GM23338 (cell line): ENCODE data around the gene P3H4. TPM values are rescaled to one million over a fixed set of nuclear protein-coding genes. Genes with fewer than 3 reads are reported as not detected.
A peak's percentile ranks its signal among the peaks of the same experiment; 100 is the strongest.

ENCODE experiments used
- ATAC-seq: fragments of 200-7000 bp; cut with Tn5 transposase; 3 replicates; pipeline ENCODE4 v1.9.1; 2020
- DNase-seq: peaks from one replicate; pipeline ENCODE4 v3.0.0-alpha.2; 2015; ENCODE audit warnings: low spot score
- H2AFZ ChIP-seq: fragments of 200-600 bp; sonication (generic); 2 replicates; pipeline ENCODE4 v1.8.0; 2016; ENCODE audit warnings: antibody characterized with exemption, mild to moderate bottlenecking, moderate library complexity
- H3F3A ChIP-seq: fragments of 200-600 bp; sonication (generic); replicated peaks from 2 replicates; pipeline ENCODE4 v1.8.0; 2017; ENCODE audit warnings: antibody characterized with exemption, mixed run types, low read depth
- H3K27ac ChIP-seq: fragments of 200-600 bp; sonication (generic); 2 replicates; pipeline ENCODE4 v1.6.1; 2016; ENCODE audit warnings: low read depth
- H3K27me3 ChIP-seq: fragments of 200-600 bp; sonication (generic); 2 replicates; pipeline ENCODE4 v1.8.0; 2016; ENCODE audit warnings: mild to moderate bottlenecking, mixed run types, moderate library complexity; ENCODE audit not compliant: insufficient read depth
- H3K36me3 ChIP-seq: fragments of 200-600 bp; sonication (generic); 2 replicates; pipeline ENCODE4 v1.8.0; 2016; ENCODE audit warnings: mild to moderate bottlenecking; ENCODE audit not compliant: insufficient read depth
- H3K4me1 ChIP-seq: fragments of 200-600 bp; sonication (generic); 2 replicates; pipeline ENCODE4 v1.8.0; 2016; ENCODE audit warnings: mild to moderate bottlenecking, moderate library complexity; ENCODE audit not compliant: insufficient read depth
- H3K4me2 ChIP-seq: fragments of 200-600 bp; sonication (generic); 2 replicates; pipeline ENCODE4 v1.7.1; 2017; ENCODE audit warnings: mixed run types
- H3K4me3 ChIP-seq: fragments of 200-600 bp; sonication (generic); 2 replicates; pipeline ENCODE4 v1.6.1; 2016; ENCODE audit warnings: mixed run types
- H3K79me2 ChIP-seq: fragments of 200-600 bp; sonication (generic); replicated peaks from 2 replicates; pipeline ENCODE4 v1.8.0; 2017; ENCODE audit warnings: mild to moderate bottlenecking; ENCODE audit not compliant: insufficient read depth
- H3K9me2 ChIP-seq: fragments of 200-600 bp; sonication (generic); 2 replicates; pipeline ENCODE4 v1.8.0; 2017; ENCODE audit not compliant: insufficient read depth
- H4K20me1 ChIP-seq: fragments of 200-600 bp; sonication (generic); replicated peaks from 2 replicates; pipeline ENCODE4 v1.8.0; 2017; ENCODE audit warnings: mild to moderate bottlenecking; ENCODE audit not compliant: insufficient read depth
- H3K27ac Mint-ChIP-seq: 2 replicates; pipeline ENCODE4 v1.8.0; 2020; ENCODE audit warnings: inconsistent platforms, mild to moderate bottlenecking, moderate library complexity, mixed read lengths
- H3K27me3 Mint-ChIP-seq: 3 replicates; pipeline ENCODE4 v1.8.0; 2022; ENCODE audit warnings: low read depth, mild to moderate bottlenecking, moderate library complexity, mixed read lengths, inconsistent platforms; ENCODE audit not compliant: insufficient read depth, poor library complexity
- H3K36me3 Mint-ChIP-seq: 3 replicates; pipeline ENCODE4 v1.8.0; 2021; ENCODE audit warnings: low read depth, mild to moderate bottlenecking, inconsistent platforms, moderate library complexity, mixed read lengths
- H3K4me1 Mint-ChIP-seq: 3 replicates; pipeline ENCODE4 v1.8.0; 2020; ENCODE audit warnings: mild to moderate bottlenecking, inconsistent platforms, mixed read lengths
- H3K4me3 Mint-ChIP-seq: 3 replicates; pipeline ENCODE4 v1.8.0; 2021; ENCODE audit warnings: moderate library complexity, mild to moderate bottlenecking, inconsistent platforms, mixed read lengths
- H3K9me3 Mint-ChIP-seq: 3 replicates; pipeline ENCODE4 v1.8.0; 2020; ENCODE audit warnings: moderate library complexity, mild to moderate bottlenecking, inconsistent platforms, mixed read lengths
- CREB1 ChIP-seq: fragments of 250-450 bp; sonication (Bioruptor Pico); IDR thresholded peaks from 2 replicates; pipeline ENCODE4 v1.5.0; 2020; ENCODE audit warnings: low read depth, mild to moderate bottlenecking, moderate library complexity
- EZH2phosphoT487 ChIP-seq: fragments of 200-600 bp; sonication (generic); IDR thresholded peaks from one replicate; pipeline ENCODE4 v1.8.1; 2018; ENCODE audit warnings: antibody characterized with exemption; ENCODE audit not compliant: unreplicated experiment
- NANOG ChIP-seq: IDR thresholded peaks from 2 replicates; pipeline ENCODE4 v1.6.1; 2016; ENCODE audit warnings: antibody characterized with exemption, borderline replicate concordance
- STAT1 ChIP-seq: IDR thresholded peaks from one replicate; pipeline ENCODE4 v1.6.1; 2016; ENCODE audit warnings: antibody characterized with exemption; ENCODE audit not compliant: unreplicated experiment
- ZNF331 ChIP-seq: fragments of 250-450 bp; sonication (Bioruptor Pico); IDR thresholded peaks from 2 replicates; pipeline ENCODE4 v1.5.0; 2020; ENCODE audit warnings: low read depth, mild to moderate bottlenecking, moderate library complexity
- polyA plus RNA-seq: library from polyadenylated mRNA; unstranded; fragments of >200 nt; fragmentation: Nextera tagmentation; extraction: Ambion mirVana; gene quantifications from 2 replicates; pipeline ENCODE4 v1.2.1, GENCODE V29; 2016
- total RNA-seq: library from RNA; depleted of rRNA; stranded (reverse); fragments of >200 nt; shearing (Covaris generic); gene quantifications from 2 replicates; pipeline ENCODE4 v1.2.3, GENCODE V29; 2014
- TF ChIP-seq, protein P1 (sequence below): IDR thresholded peaks from one replicate; pipeline ENCODE4 v1.6.1; 2018; ENCODE audit warnings: antibody characterized with exemption; ENCODE audit not compliant: unreplicated experiment
- TF ChIP-seq, protein P2 (sequence below), 2 experiments: fragments of 200-600 bp in 1 of 2; sonication (generic) in 1 of 2; conservative IDR thresholded peaks; 2 replicates each; pipeline versions ENCODE4 v1.5.1 to v1.6.1; 2016 to 2017; ENCODE audit warnings: antibody characterized with exemption in 2 of 2, low read depth in 2 of 2, mild to moderate bottlenecking in 2 of 2, moderate library complexity in 1 of 2

P3H4 gene
- total and polyA plus RNA-seq, 2 experiments from 2014 or later: 16.0 to 33.3 TPM

DNA sequence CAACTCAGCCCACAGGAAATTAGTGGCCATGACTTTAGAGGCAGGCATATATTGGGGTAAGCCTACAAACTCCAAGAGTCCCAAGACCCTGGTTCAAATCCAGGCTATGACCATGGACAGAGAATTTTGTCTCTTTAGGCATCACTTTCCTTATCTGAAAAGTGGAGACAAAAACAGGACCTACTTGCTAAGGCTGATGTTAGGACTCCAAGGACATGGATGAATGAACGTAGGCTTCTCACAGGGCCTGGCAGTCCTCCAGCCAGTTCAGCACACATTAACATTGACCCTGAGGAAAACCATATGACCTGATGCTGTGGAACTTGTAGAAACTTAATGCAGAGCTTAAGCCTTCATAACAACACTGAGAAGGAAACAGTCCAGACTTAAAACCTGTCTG lies 2.4 kb upstream of the P3H4 start:
- H3K9me3 Mint-ChIP-seq: peaks cover 9% of the 10 kb centered on the region; the same call in 2 of the 3 replicates
- no peaks in the 10 kb centered on the region for H4K20me1 ChIP-seq
- peaks cover 17% of the 10 kb centered on the region for H3F3A ChIP-seq
- peak overlapping the region; percentile 98 for H3K4me2 ChIP-seq
- ATAC-seq (no peak), DNase-seq (no peak)
- peaks cover 36% of the 10 kb centered on the region for H3K4me1 ChIP-seq
- peak overlapping the region; percentile 93 for H3K4me3 Mint-ChIP-seq
- peaks cover 4% of the 10 kb centered on the region; the same call in 1 of the 2 replicates for H3K36me3 ChIP-seq
- no peak overlapping the region; the same call in 1 of the 2 replicates for H3K27ac ChIP-seq
- H2AFZ ChIP-seq: no peak overlapping the region
- peaks cover 40% of the 10 kb centered on the region for H3K36me3 Mint-ChIP-seq
- peak overlapping the region; percentile 98 for H3K4me3 ChIP-seq
- H3K4me1 Mint-ChIP-seq: peaks cover 27% of the 10 kb centered on the region
- no peaks in the 10 kb centered on the region for H3K9me2 ChIP-seq
- peaks cover 9% of the 10 kb centered on the region for H3K27me3 ChIP-seq
- H3K79me2 ChIP-seq: peaks cover 46% of the 10 kb centered on the region
- TF ChIP-seq, protein P1, sequence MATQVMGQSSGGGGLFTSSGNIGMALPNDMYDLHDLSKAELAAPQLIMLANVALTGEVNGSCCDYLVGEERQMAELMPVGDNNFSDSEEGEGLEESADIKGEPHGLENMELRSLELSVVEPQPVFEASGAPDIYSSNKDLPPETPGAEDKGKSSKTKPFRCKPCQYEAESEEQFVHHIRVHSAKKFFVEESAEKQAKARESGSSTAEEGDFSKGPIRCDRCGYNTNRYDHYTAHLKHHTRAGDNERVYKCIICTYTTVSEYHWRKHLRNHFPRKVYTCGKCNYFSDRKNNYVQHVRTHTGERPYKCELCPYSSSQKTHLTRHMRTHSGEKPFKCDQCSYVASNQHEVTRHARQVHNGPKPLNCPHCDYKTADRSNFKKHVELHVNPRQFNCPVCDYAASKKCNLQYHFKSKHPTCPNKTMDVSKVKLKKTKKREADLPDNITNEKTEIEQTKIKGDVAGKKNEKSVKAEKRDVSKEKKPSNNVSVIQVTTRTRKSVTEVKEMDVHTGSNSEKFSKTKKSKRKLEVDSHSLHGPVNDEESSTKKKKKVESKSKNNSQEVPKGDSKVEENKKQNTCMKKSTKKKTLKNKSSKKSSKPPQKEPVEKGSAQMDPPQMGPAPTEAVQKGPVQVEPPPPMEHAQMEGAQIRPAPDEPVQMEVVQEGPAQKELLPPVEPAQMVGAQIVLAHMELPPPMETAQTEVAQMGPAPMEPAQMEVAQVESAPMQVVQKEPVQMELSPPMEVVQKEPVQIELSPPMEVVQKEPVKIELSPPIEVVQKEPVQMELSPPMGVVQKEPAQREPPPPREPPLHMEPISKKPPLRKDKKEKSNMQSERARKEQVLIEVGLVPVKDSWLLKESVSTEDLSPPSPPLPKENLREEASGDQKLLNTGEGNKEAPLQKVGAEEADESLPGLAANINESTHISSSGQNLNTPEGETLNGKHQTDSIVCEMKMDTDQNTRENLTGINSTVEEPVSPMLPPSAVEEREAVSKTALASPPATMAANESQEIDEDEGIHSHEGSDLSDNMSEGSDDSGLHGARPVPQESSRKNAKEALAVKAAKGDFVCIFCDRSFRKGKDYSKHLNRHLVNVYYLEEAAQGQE: no peak
- no peak for TF ChIP-seq ZNF331 (CRISPR knock-in tag)
- H3K27me3 Mint-ChIP-seq: peaks cover 22% of the 10 kb centered on the region
- H3K27ac Mint-ChIP-seq: no peak overlapping the region

DNA sequence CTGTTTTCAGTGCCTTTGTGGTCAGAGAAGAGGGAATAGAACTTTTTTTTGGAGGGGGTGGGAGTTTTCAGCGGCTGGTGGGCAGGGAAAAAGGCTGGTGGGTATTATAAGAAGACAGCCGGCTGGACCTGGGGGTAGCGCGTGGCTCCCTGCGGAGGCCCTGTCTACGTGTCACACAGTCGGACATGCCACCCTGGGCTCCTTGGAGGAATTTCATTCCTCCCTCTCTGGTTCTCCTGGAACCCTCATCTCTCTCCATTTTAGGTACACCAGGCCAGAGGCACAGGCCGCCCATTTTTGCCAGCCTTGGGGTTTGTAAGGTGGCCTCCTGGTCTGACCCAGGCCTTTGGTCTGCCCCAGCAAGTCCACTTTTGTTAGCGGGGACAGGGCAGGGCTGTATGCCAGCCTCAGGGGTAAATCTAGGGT lies 2.0 kb upstream of the P3H4 start:
- ATAC-seq: no peak
- Mint-ChIP-seq H3K27ac (peak overlapping the region; percentile 79), H3K27me3 (peaks cover 22% of the 10 kb centered on the region), H3K4me3 (peak overlapping the region; percentile 93), H3K36me3 (peaks cover 40% of the 10 kb centered on the region), H3K9me3 (peaks cover 9% of the 10 kb centered on the region; the same call in 2 of the 3 replicates), H3K4me1 (peaks cover 26% of the 10 kb centered on the region)
- Histone ChIP-seq H3K9me2 (no peaks in the 10 kb centered on the region), H3K79me2 (peaks cover 46% of the 10 kb centered on the region), H3K27ac (peak overlapping the region; percentile 67; the same call in 1 of the 2 replicates), H3K4me2 (peak overlapping the region; percentile 98), H3K4me3 (peak overlapping the region; percentile 98), H3K4me1 (peaks cover 31% of the 10 kb centered on the region), H3K36me3 (peaks cover 4% of the 10 kb centered on the region; the same call in 1 of the 2 replicates), H4K20me1 (no peaks in the 10 kb centered on the region), H3K27me3 (peaks cover 9% of the 10 kb centered on the region), H3F3A (peaks cover 17% of the 10 kb centered on the region), H2AFZ (no peak overlapping the region)
- TF ChIP-seq EZH2phosphoT487: no peak
- TF ChIP-seq NANOG: no peak
- TF ChIP-seq ZNF331 (CRISPR knock-in tag): no peak
- TF ChIP-seq, protein P1: no peak
- no peak for TF ChIP-seq CREB1 (CRISPR knock-in tag)
- TF ChIP-seq STAT1: no peak
- TF ChIP-seq, protein P2, sequence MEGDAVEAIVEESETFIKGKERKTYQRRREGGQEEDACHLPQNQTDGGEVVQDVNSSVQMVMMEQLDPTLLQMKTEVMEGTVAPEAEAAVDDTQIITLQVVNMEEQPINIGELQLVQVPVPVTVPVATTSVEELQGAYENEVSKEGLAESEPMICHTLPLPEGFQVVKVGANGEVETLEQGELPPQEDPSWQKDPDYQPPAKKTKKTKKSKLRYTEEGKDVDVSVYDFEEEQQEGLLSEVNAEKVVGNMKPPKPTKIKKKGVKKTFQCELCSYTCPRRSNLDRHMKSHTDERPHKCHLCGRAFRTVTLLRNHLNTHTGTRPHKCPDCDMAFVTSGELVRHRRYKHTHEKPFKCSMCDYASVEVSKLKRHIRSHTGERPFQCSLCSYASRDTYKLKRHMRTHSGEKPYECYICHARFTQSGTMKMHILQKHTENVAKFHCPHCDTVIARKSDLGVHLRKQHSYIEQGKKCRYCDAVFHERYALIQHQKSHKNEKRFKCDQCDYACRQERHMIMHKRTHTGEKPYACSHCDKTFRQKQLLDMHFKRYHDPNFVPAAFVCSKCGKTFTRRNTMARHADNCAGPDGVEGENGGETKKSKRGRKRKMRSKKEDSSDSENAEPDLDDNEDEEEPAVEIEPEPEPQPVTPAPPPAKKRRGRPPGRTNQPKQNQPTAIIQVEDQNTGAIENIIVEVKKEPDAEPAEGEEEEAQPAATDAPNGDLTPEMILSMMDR (conservative IDR thresholded peaks at IDR 0.05; ENCODE audit: low read depth in 2 of 2): no peak
- no peak for DNase-seq
